ENCODE data around the gene CCDC83.
"Not testable (repeated sequence)": the region's sequence is repeated elsewhere in the genome, so short reads cannot be mapped to it uniquely, and the experiment has no call there.

CCDC83 gene

GRCh38 chr11:85886089-85887056, 31.2 kb downstream of the CCDC83 start:
- no peak for DNase-seq (ENCODE audit: low read depth in 2 of 2)

- DNase-seq (ENCODE audit: low read depth in 2 of 2), result no peak
These were observed 33.9 kb downstream of the CCDC83 start for GRCh38 chr11:85889108-85889507.

- DNase-seq (ENCODE audit: low read depth in 2 of 2), result no peak
These were observed 34.7 kb downstream of the CCDC83 start for GRCh38 chr11:85889676-85890579.

GRCh38 chr11:85893395-85893794, 38.2 kb downstream of the CCDC83 start:
- DNase-seq (ENCODE audit: low read depth in 2 of 2), result no peak

- DNase-seq (ENCODE audit: low read depth in 2 of 2), result no peak
These were observed 41.7 kb downstream of the CCDC83 start for GRCh38 chr11:85896876-85897275.

GRCh38 chr11:85898456-85898855, 43.3 kb downstream of the CCDC83 start:
- DNase-seq (ENCODE audit: low read depth in 2 of 2), result no peak

- DNase-seq (ENCODE audit: low read depth in 2 of 2), result no peak
These were observed 47.2 kb downstream of the CCDC83 start for GRCh38 chr11:85902353-85902752.

GRCh38 chr11:85903406-85903805, 48.2 kb downstream of the CCDC83 start:
- no peak for DNase-seq (ENCODE audit: low read depth in 2 of 2)

GRCh38 chr11:85903811-85904210, 48.6 kb downstream of the CCDC83 start:
- no peak for DNase-seq (ENCODE audit: low read depth in 2 of 2)

GRCh38 chr11:85912414-85912813, 57.2 kb downstream of the CCDC83 start:
- DNase-seq (ENCODE audit: low read depth in 2 of 2), result no peak

- DNase-seq (ENCODE audit: low read depth in 2 of 2), result no peak
These were observed 58.3 kb downstream of the CCDC83 start for GRCh38 chr11:85913513-85913912.

GRCh38 chr11:85914425-85914824, 59.2 kb downstream of the CCDC83 start:
- no peak for DNase-seq (ENCODE audit: low read depth in 2 of 2)

- DNase-seq (ENCODE audit: low read depth in 2 of 2), result no peak
These were observed 64.0 kb downstream of the CCDC83 start for GRCh38 chr11:85918910-85919794.

- DNase-seq (ENCODE audit: low read depth in 2 of 2), result no peak
These were observed 67.2 kb downstream of the CCDC83 start for GRCh38 chr11:85922367-85922766.

GRCh38 chr11:85923455-85923854, 68.3 kb downstream of the CCDC83 start:
- no peak for DNase-seq (ENCODE audit: low read depth in 2 of 2)

GRCh38 chr11:85926653-85927214, 71.6 kb downstream of the CCDC83 start:
- DNase-seq (ENCODE audit: low read depth in 2 of 2), result not testable (repeated sequence)

- no peak for DNase-seq (ENCODE audit: low read depth in 2 of 2)
These were observed 75.7 kb downstream of the CCDC83 start for GRCh38 chr11:85930879-85931366.

- DNase-seq (ENCODE audit: low read depth in 2 of 2), result no peak
These were observed 79.5 kb downstream of the CCDC83 start for GRCh38 chr11:85934596-85935169.

GRCh38 chr11:85935751-85936150, 80.6 kb downstream of the CCDC83 start:
- DNase-seq (ENCODE audit: low read depth in 2 of 2), result no peak

GRCh38 chr11:85937835-85938234, 82.7 kb downstream of the CCDC83 start:
- DNase-seq (ENCODE audit: low read depth in 2 of 2), result no peak

Data from stimulated activated CD8-positive, alpha-beta memory T cell treated with anti-CD3 and anti-CD28 coated beads, Interleukin-15, amount 100 ng/mL, for 4 hours (primary cell).